Measurements from ENCODE around the gene SS18. TPM values are rescaled to one million over a fixed set of nuclear protein-coding genes. Genes with fewer than 3 reads are reported as not detected.

SS18 gene
- total RNA-seq, 1 donor from 2014 or later, result 86.7 TPM

DNA sequence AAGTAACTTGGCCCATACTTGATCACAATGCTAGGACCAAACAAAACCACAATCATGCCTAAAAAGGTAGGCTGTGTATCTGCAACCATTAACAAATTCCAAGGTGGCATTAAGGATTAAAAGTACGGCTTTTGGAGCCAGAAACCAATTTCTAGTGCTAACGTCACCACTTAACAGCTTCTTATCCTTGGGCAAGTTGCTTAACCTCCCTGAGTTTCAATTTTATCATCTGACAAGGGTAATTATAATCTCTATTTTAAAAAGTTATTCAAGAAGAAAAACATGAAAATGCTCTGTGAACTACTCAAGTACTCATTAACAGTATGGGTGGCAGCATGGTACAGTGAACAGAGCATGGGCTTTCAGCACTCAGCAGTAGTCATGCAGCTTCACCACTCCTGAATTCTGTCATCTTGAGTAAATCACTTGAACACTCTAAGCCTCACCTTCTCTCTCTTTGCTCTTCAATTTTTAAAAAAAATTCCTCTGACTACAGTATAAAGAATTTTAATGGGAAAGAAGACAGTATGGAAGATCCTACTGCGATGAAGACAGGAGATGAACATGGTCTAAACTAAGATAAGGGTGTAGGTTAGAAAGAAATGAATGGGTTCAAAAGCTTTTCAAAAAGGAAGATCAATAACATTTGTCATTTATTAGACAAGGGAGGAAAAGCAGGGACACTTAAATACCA is 69.2 kb downstream of the SS18 start:
- Mint-ChIP-seq H3K36me3 (ENCODE audit: low read depth) (peaks cover 42% of the 10 kb centered on the region), H3K27ac (ENCODE audit: unreplicated experiment) (peak overlapping the region; percentile 10), H3K4me3 (ENCODE audit: unreplicated experiment) (no peak overlapping the region), H3K9me3 (ENCODE audit: low read depth) (peaks cover 6% of the 10 kb centered on the region), H3K4me1 (ENCODE audit: low read depth) (no peaks in the 10 kb centered on the region), H3K27me3 (ENCODE audit: low read depth) (no peaks in the 10 kb centered on the region)
- no peak for DNase-seq (ENCODE audit: low spot score)
- TF ChIP-seq, protein P1, sequence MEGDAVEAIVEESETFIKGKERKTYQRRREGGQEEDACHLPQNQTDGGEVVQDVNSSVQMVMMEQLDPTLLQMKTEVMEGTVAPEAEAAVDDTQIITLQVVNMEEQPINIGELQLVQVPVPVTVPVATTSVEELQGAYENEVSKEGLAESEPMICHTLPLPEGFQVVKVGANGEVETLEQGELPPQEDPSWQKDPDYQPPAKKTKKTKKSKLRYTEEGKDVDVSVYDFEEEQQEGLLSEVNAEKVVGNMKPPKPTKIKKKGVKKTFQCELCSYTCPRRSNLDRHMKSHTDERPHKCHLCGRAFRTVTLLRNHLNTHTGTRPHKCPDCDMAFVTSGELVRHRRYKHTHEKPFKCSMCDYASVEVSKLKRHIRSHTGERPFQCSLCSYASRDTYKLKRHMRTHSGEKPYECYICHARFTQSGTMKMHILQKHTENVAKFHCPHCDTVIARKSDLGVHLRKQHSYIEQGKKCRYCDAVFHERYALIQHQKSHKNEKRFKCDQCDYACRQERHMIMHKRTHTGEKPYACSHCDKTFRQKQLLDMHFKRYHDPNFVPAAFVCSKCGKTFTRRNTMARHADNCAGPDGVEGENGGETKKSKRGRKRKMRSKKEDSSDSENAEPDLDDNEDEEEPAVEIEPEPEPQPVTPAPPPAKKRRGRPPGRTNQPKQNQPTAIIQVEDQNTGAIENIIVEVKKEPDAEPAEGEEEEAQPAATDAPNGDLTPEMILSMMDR (IDR thresholded peaks at IDR 0.05), result no peak

DNA sequence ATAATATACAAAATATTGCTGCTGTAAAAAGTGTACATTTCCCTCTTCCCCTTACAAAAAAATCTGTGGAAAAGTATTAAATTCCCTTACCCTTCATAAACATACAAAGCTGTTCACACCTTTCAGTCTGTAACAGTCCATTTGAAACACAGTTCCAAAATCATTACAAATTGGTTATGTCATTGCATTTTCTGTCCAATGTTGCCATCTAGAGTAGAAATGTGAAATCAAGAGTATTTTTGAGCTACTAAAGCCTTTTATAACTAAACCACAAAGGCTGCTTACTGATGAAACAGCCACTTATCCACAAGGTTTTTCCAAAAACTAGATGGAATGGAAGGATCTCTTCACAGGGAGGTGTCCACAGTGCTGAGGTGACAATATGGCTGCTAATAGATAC is 72.5 kb downstream of the SS18 start:
- Mint-ChIP-seq H3K27me3 (ENCODE audit: low read depth) (no peaks in the 10 kb centered on the region), H3K4me3 (ENCODE audit: unreplicated experiment) (no peak overlapping the region), H3K27ac (ENCODE audit: unreplicated experiment) (no peak overlapping the region), H3K36me3 (ENCODE audit: low read depth) (peaks cover 34% of the 10 kb centered on the region), H3K4me1 (ENCODE audit: low read depth) (no peaks in the 10 kb centered on the region), H3K9me3 (ENCODE audit: low read depth) (peaks cover under 1% of the 10 kb centered on the region)
- TF ChIP-seq, protein P1 (IDR thresholded peaks at IDR 0.05), result peak; percentile 72
- no peak for DNase-seq (ENCODE audit: low spot score)

DNA sequence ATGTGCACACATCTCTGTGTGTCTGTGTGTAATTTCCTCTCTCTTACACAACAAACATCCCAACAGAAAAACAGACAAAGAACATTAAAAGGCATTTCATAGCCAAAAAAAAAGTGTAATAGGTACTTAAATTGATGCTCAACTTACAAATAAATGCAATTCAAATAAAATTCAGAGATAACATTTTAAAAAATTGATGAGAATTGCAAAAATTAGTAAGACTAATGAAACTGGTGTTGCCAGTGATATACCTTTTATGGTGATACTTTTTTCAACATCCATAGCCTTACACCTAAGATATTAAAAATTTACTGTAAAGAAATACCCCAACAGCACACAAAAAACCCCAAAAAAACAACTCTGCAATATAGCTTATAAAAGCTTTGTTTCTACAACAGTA is 76.0 kb downstream of the SS18 start:
- Mint-ChIP-seq H3K27ac (ENCODE audit: unreplicated experiment) (no peak overlapping the region), H3K36me3 (ENCODE audit: low read depth) (peaks cover 27% of the 10 kb centered on the region), H3K4me3 (ENCODE audit: unreplicated experiment) (no peak overlapping the region), H3K9me3 (ENCODE audit: low read depth) (no peaks in the 10 kb centered on the region), H3K27me3 (ENCODE audit: low read depth) (no peaks in the 10 kb centered on the region), H3K4me1 (ENCODE audit: low read depth) (no peaks in the 10 kb centered on the region)
- no peak for DNase-seq (ENCODE audit: low spot score)
- TF ChIP-seq, protein P1 (IDR thresholded peaks at IDR 0.05), result no peak

GRCh38 chr18:26008619-26009018 is 81.8 kb downstream of the SS18 start:
- H3K27me3 Mint-ChIP-seq (ENCODE audit: low read depth), result no peaks in the 10 kb centered on the region
- peaks cover 5% of the 10 kb centered on the region for H3K9me3 Mint-ChIP-seq (ENCODE audit: low read depth)
- H3K36me3 Mint-ChIP-seq (ENCODE audit: low read depth), result peaks cover 9% of the 10 kb centered on the region
- H3K27ac Mint-ChIP-seq (ENCODE audit: unreplicated experiment), result no peak overlapping the region
- peaks cover 4% of the 10 kb centered on the region for H3K4me1 Mint-ChIP-seq (ENCODE audit: low read depth)
- no peak for DNase-seq (ENCODE audit: low spot score)
- TF ChIP-seq, protein P1 (IDR thresholded peaks at IDR 0.05), result no peak
- no peak overlapping the region for H3K4me3 Mint-ChIP-seq (ENCODE audit: unreplicated experiment)

GRCh38 chr18:26008096-26008495 is 82.3 kb downstream of the SS18 start:
- DNase-seq (ENCODE audit: low spot score), result no peak
- Mint-ChIP-seq H3K9me3 (ENCODE audit: low read depth) (peaks cover 5% of the 10 kb centered on the region), H3K27ac (ENCODE audit: unreplicated experiment) (no peak overlapping the region)

More at GRCh38 chr18:26008096-26008495, 82.3 kb downstream of the SS18 start:
- no peak overlapping the region for H3K4me3 Mint-ChIP-seq (ENCODE audit: unreplicated experiment)
- TF ChIP-seq, protein P1 (IDR thresholded peaks at IDR 0.05), result no peak
- no peaks in the 10 kb centered on the region for H3K27me3 Mint-ChIP-seq (ENCODE audit: low read depth)
- H3K4me1 Mint-ChIP-seq (ENCODE audit: low read depth), result peaks cover 4% of the 10 kb centered on the region
- peaks cover 6% of the 10 kb centered on the region for H3K36me3 Mint-ChIP-seq (ENCODE audit: low read depth)

All from chondrocyte (in vitro differentiated cells).